Measurements from ENCODE around the gene LDLRAD4.
A peak's percentile ranks its signal among the peaks of the same experiment; 100 is the strongest.

The LDLRAD4 gene

GRCh38 chr18:13202571-13202970, 16.0 kb upstream of the LDLRAD4 start:
- H3K27me3 ChIP-seq (ENCODE audit: insufficient read depth, low read length): no peaks in the 10 kb centered on the region
- H3K27ac ChIP-seq (ENCODE audit: low read length): no peak overlapping the region
- H3K9ac ChIP-seq (ENCODE audit: low read depth, low read length): no peak overlapping the region
- H3K9me3 ChIP-seq (ENCODE audit: insufficient read depth, low read depth, low read length): peaks cover 21% of the 10 kb centered on the region
- no peak overlapping the region for H3K4me3 ChIP-seq (ENCODE audit: low read length)
- H3K36me3 ChIP-seq (ENCODE audit: insufficient read depth, low read depth, low read length): no peaks in the 10 kb centered on the region
- H3K4me1 ChIP-seq (ENCODE audit: insufficient read depth, low read length): no peaks in the 10 kb centered on the region

GRCh38 chr18:13206301-13206700, 12.3 kb upstream of the LDLRAD4 start:
- Histone ChIP-seq H3K4me1 (ENCODE audit: insufficient read depth, low read length) (no peaks in the 10 kb centered on the region), H3K9ac (ENCODE audit: low read depth, low read length) (no peak overlapping the region), H3K27ac (ENCODE audit: low read length) (no peak overlapping the region), H3K27me3 (ENCODE audit: insufficient read depth, low read length) (no peaks in the 10 kb centered on the region), H3K9me3 (ENCODE audit: insufficient read depth, low read depth, low read length) (no peaks in the 10 kb centered on the region), H3K4me3 (ENCODE audit: low read length) (no peak overlapping the region), H3K36me3 (ENCODE audit: insufficient read depth, low read depth, low read length) (no peaks in the 10 kb centered on the region)

GRCh38 chr18:13207294-13207693, 11.3 kb upstream of the LDLRAD4 start:
- H3K27me3 ChIP-seq (ENCODE audit: insufficient read depth, low read length): no peaks in the 10 kb centered on the region
- H3K4me3 ChIP-seq (ENCODE audit: low read length): no peak overlapping the region
- no peaks in the 10 kb centered on the region for H3K9me3 ChIP-seq (ENCODE audit: insufficient read depth, low read depth, low read length)
- H3K36me3 ChIP-seq (ENCODE audit: insufficient read depth, low read depth, low read length): no peaks in the 10 kb centered on the region
- no peak overlapping the region for H3K9ac ChIP-seq (ENCODE audit: low read depth, low read length)
- no peaks in the 10 kb centered on the region for H3K4me1 ChIP-seq (ENCODE audit: insufficient read depth, low read length)
- no peak overlapping the region for H3K27ac ChIP-seq (ENCODE audit: low read length)

GRCh38 chr18:13211534-13211933, 7.0 kb upstream of the LDLRAD4 start:
- Histone ChIP-seq H3K27me3 (ENCODE audit: insufficient read depth, low read length) (peaks cover 18% of the 10 kb centered on the region), H3K9me3 (ENCODE audit: insufficient read depth, low read depth, low read length) (no peaks in the 10 kb centered on the region), H3K4me3 (ENCODE audit: low read length) (no peak overlapping the region), H3K4me1 (ENCODE audit: insufficient read depth, low read length) (no peaks in the 10 kb centered on the region), H3K27ac (ENCODE audit: low read length) (no peak overlapping the region), H3K9ac (ENCODE audit: low read depth, low read length) (no peak overlapping the region), H3K36me3 (ENCODE audit: insufficient read depth, low read depth, low read length) (no peaks in the 10 kb centered on the region)

GRCh38 chr18:13213036-13213795, 5.3 kb upstream of the LDLRAD4 start:
- Histone ChIP-seq H3K9me3 (ENCODE audit: insufficient read depth, low read depth, low read length) (no peaks in the 10 kb centered on the region), H3K4me1 (ENCODE audit: insufficient read depth, low read length) (no peaks in the 10 kb centered on the region), H3K9ac (ENCODE audit: low read depth, low read length) (no peak overlapping the region), H3K27ac (ENCODE audit: low read length) (no peak overlapping the region), H3K27me3 (ENCODE audit: insufficient read depth, low read length) (peaks cover 28% of the 10 kb centered on the region), H3K4me3 (ENCODE audit: low read length) (no peak overlapping the region), H3K36me3 (ENCODE audit: insufficient read depth, low read depth, low read length) (no peaks in the 10 kb centered on the region)

GRCh38 chr18:13214609-13215008, 4.0 kb upstream of the LDLRAD4 start:
- no peaks in the 10 kb centered on the region for H3K4me1 ChIP-seq (ENCODE audit: insufficient read depth, low read length)
- no peaks in the 10 kb centered on the region for H3K9me3 ChIP-seq (ENCODE audit: insufficient read depth, low read depth, low read length)
- peaks cover 42% of the 10 kb centered on the region for H3K27me3 ChIP-seq (ENCODE audit: insufficient read depth, low read length)
- H3K36me3 ChIP-seq (ENCODE audit: insufficient read depth, low read depth, low read length): no peaks in the 10 kb centered on the region
- H3K4me3 ChIP-seq (ENCODE audit: low read length): no peak overlapping the region
- H3K27ac ChIP-seq (ENCODE audit: low read length): no peak overlapping the region
- H3K9ac ChIP-seq (ENCODE audit: low read depth, low read length): no peak overlapping the region

- Histone ChIP-seq H3K27ac (ENCODE audit: low read length) (no peak overlapping the region), H3K27me3 (ENCODE audit: insufficient read depth, low read length) (peaks cover 57% of the 10 kb centered on the region), H3K4me3 (ENCODE audit: low read length) (no peak overlapping the region), H3K9me3 (ENCODE audit: insufficient read depth, low read depth, low read length) (no peaks in the 10 kb centered on the region), H3K36me3 (ENCODE audit: insufficient read depth, low read depth, low read length) (no peaks in the 10 kb centered on the region), H3K4me1 (ENCODE audit: insufficient read depth, low read length) (no peaks in the 10 kb centered on the region; the same call in 1 of the 2 replicates), H3K9ac (ENCODE audit: low read depth, low read length) (no peak overlapping the region)
Measured at GRCh38 chr18:13216092-13216582, 2.4 kb upstream of the LDLRAD4 start.

- Histone ChIP-seq H3K4me3 (ENCODE audit: low read length) (peak overlapping the region; percentile 66), H3K9me3 (ENCODE audit: insufficient read depth, low read depth, low read length) (no peaks in the 10 kb centered on the region), H3K27ac (ENCODE audit: low read length) (no peak overlapping the region), H3K36me3 (ENCODE audit: insufficient read depth, low read depth, low read length) (no peaks in the 10 kb centered on the region), H3K9ac (ENCODE audit: low read depth, low read length) (no peak overlapping the region), H3K4me1 (ENCODE audit: insufficient read depth, low read length) (peaks cover 3% of the 10 kb centered on the region), H3K27me3 (ENCODE audit: insufficient read depth, low read length) (peaks cover 60% of the 10 kb centered on the region)
Measured at GRCh38 chr18:13216711-13217465, 1.7 kb upstream of the LDLRAD4 start.

- Histone ChIP-seq H3K27ac (ENCODE audit: low read length) (no peak overlapping the region), H3K4me1 (ENCODE audit: insufficient read depth, low read length) (peaks cover 8% of the 10 kb centered on the region), H3K9ac (ENCODE audit: low read depth, low read length) (no peak overlapping the region), H3K4me3 (ENCODE audit: low read length) (peak overlapping the region; percentile 66; the same call in 1 of the 2 replicates), H3K9me3 (ENCODE audit: insufficient read depth, low read depth, low read length) (no peaks in the 10 kb centered on the region), H3K27me3 (ENCODE audit: insufficient read depth, low read length) (peaks cover 60% of the 10 kb centered on the region), H3K36me3 (ENCODE audit: insufficient read depth, low read depth, low read length) (no peaks in the 10 kb centered on the region)
Measured at GRCh38 chr18:13217466-13217961, 1.0 kb upstream of the LDLRAD4 start.

GRCh38 chr18:13217971-13218367, 591 bp upstream of the LDLRAD4 start:
- Histone ChIP-seq H3K27me3 (ENCODE audit: insufficient read depth, low read length) (peaks cover 60% of the 10 kb centered on the region), H3K27ac (ENCODE audit: low read length) (no peak overlapping the region)

GRCh38 chr18:13218997-13219396, 437 bp downstream of the LDLRAD4 start:
- H3K36me3 ChIP-seq (ENCODE audit: insufficient read depth, low read depth, low read length): no peaks in the 10 kb centered on the region
- peaks cover 15% of the 10 kb centered on the region for H3K4me1 ChIP-seq (ENCODE audit: insufficient read depth, low read length)
- no peak overlapping the region for H3K27ac ChIP-seq (ENCODE audit: low read length)
- peaks cover 60% of the 10 kb centered on the region for H3K27me3 ChIP-seq (ENCODE audit: insufficient read depth, low read length)
- peak overlapping the region; percentile 66 for H3K4me3 ChIP-seq (ENCODE audit: low read length)
- H3K9me3 ChIP-seq (ENCODE audit: insufficient read depth, low read depth, low read length): no peaks in the 10 kb centered on the region
- no peak overlapping the region for H3K9ac ChIP-seq (ENCODE audit: low read depth, low read length)

More at GRCh38 chr18:13217971-13218367, 591 bp upstream of the LDLRAD4 start:
- Histone ChIP-seq H3K4me3 (ENCODE audit: low read length) (peak overlapping the region; percentile 66), H3K4me1 (ENCODE audit: insufficient read depth, low read length) (peaks cover 13% of the 10 kb centered on the region), H3K36me3 (ENCODE audit: insufficient read depth, low read depth, low read length) (no peaks in the 10 kb centered on the region), H3K9me3 (ENCODE audit: insufficient read depth, low read depth, low read length) (no peaks in the 10 kb centered on the region), H3K9ac (ENCODE audit: low read depth, low read length) (no peak overlapping the region)

Data from iPS-20b (cell line).